CD14-positive monocyte (primary cell): Measurements from ENCODE around the gene TTC19. TPM values are rescaled to one million over a fixed set of nuclear protein-coding genes. Genes with fewer than 3 reads are reported as not detected.

Source experiments
- DNase-seq, 3 donors: peaks; one replicate each; pipeline ENCODE4 v3.0.0-alpha.2; 2011 to 2022
- H2AFZ ChIP-seq: 2 replicates; pipeline ENCODE4 v1.6.0; 2012; ENCODE audit warnings: mild to moderate bottlenecking, low read depth, low read length, inconsistent platforms; ENCODE audit not compliant: insufficient read depth, poor library complexity, severe bottlenecking
- H3K27ac ChIP-seq, 2 donors: 1 replicate in 1 of 2; 2 replicates in 1 of 2; pipeline ENCODE4 v1.5.1; 2012 to 2013; ENCODE audit warnings: low read length in 2 of 2, control low read depth in 1 of 2, inconsistent platforms in 1 of 2, low read depth in 1 of 2, mild to moderate bottlenecking in 1 of 2
- H3K27me3 ChIP-seq, 2 donors: one replicate each; pipeline versions ENCODE4 v1.6.0 to v1.6.1; 2011 to 2013; ENCODE audit warnings: low read length in 2 of 2; ENCODE audit not compliant: control insufficient read depth in 2 of 2, insufficient read depth in 2 of 2
- H3K36me3 ChIP-seq, 2 donors: replicated peaks in 1 of 2; 1 replicate in 1 of 2; 2 replicates in 1 of 2; pipeline versions ENCODE4 v1.5.1 to v1.6.1; 2012 to 2013; ENCODE audit warnings: low read length in 2 of 2, control low read depth in 1 of 2, inconsistent platforms in 1 of 2, mild to moderate bottlenecking in 1 of 2; ENCODE audit not compliant: insufficient read depth in 2 of 2, control insufficient read depth in 1 of 2
- H3K4me1 ChIP-seq, 2 donors: 1 replicate in 1 of 2; 2 replicates in 1 of 2; pipeline versions ENCODE4 v1.5.1 to v1.6.1; 2012 to 2013; ENCODE audit warnings: low read length in 2 of 2, control low read depth in 1 of 2, inconsistent platforms in 1 of 2, mild to moderate bottlenecking in 1 of 2, moderate library complexity in 1 of 2; ENCODE audit not compliant: insufficient read depth in 2 of 2, control insufficient read depth in 1 of 2
- H3K4me2 ChIP-seq: replicated peaks from 2 replicates; pipeline ENCODE3; 2012; ENCODE audit warnings: low read length, moderate library complexity, mild to moderate bottlenecking; ENCODE audit not compliant: poor library complexity, severe bottlenecking; ENCODE audit errors: extremely low read depth
- H3K4me3 ChIP-seq, 3 experiments: fragments of 200-600 bp in 1 of 3; sonication (generic) in 1 of 3; replicated peaks in 1 of 3; 1 replicate in 2 of 3; 2 replicates in 1 of 3; pipeline ENCODE4 v1.5.1; 2011 to 2013; ENCODE audit warnings: low read length in 3 of 3, mild to moderate bottlenecking in 3 of 3, control low read depth in 2 of 3, low read depth in 2 of 3, inconsistent platforms in 1 of 3, moderate library complexity in 1 of 3
- H3K79me2 ChIP-seq: 2 replicates; pipeline ENCODE4 v1.6.0; 2012; ENCODE audit warnings: mild to moderate bottlenecking, control low read depth, inconsistent platforms, low read length, moderate library complexity; ENCODE audit not compliant: insufficient read depth
- H3K9ac ChIP-seq: 2 replicates; pipeline ENCODE4 v1.6.0; 2017; ENCODE audit warnings: low read length, mild to moderate bottlenecking; ENCODE audit not compliant: insufficient read depth, poor library complexity, severe bottlenecking
- H3K9me3 ChIP-seq, 2 donors: replicated peaks in 1 of 2; 1 replicate in 1 of 2; 2 replicates in 1 of 2; pipeline versions ENCODE4 v1.5.1 to v1.6.1; 2012 to 2013; ENCODE audit warnings: low read length in 2 of 2, control low read depth in 1 of 2; ENCODE audit not compliant: control insufficient read depth in 1 of 2, insufficient read depth in 1 of 2
- H4K20me1 ChIP-seq: 2 replicates; pipeline ENCODE4 v1.6.0; 2012; ENCODE audit warnings: mild to moderate bottlenecking, low read length, control low read depth, moderate library complexity; ENCODE audit not compliant: insufficient read depth
- H3K27ac Mint-ChIP-seq, 7 donors: one replicate each; pipeline ENCODE4 v1.8.0; 2020; ENCODE audit warnings: mild to moderate bottlenecking in 7 of 7, mixed read lengths in 7 of 7, moderate library complexity in 6 of 7, inconsistent platforms in 2 of 7
- H3K27me3 Mint-ChIP-seq, 3 donors: one replicate each; pipeline ENCODE4 v1.8.0; 2021 to 2022; ENCODE audit warnings: low read depth in 3 of 3, mild to moderate bottlenecking in 3 of 3, mixed read lengths in 3 of 3, moderate library complexity in 3 of 3, inconsistent platforms in 1 of 3
- H3K36me3 Mint-ChIP-seq, 2 donors: one replicate each; pipeline ENCODE4 v1.8.0; 2020; ENCODE audit warnings: mixed read lengths in 2 of 2, inconsistent platforms in 1 of 2, mild to moderate bottlenecking in 1 of 2
- H3K4me1 Mint-ChIP-seq: one replicate; pipeline ENCODE4 v1.8.0; 2020; ENCODE audit warnings: mild to moderate bottlenecking, mixed read lengths
- H3K4me3 Mint-ChIP-seq, 2 donors: one replicate each; pipeline ENCODE4 v1.8.0; 2020; ENCODE audit warnings: mild to moderate bottlenecking in 2 of 2, mixed read lengths in 2 of 2, moderate library complexity in 1 of 2
- H3K9me3 Mint-ChIP-seq, 7 donors: one replicate each; pipeline ENCODE4 v1.8.0; 2020 to 2022; ENCODE audit warnings: mixed read lengths in 7 of 7, mild to moderate bottlenecking in 6 of 7, moderate library complexity in 6 of 7, inconsistent platforms in 2 of 7
- WGBS: methylation state at CpG from one replicate; pipeline ENCODE4 v1.1.5; 2013; ENCODE audit warnings: missing lambda C conversion rate; ENCODE audit not compliant: insufficient coverage; 5-methylcytosine and 5-hydroxymethylcytosine counted together
- intact Hi-C, 2 donors: fragments of 100-400 bp; cut with micrococcal nuclease; formaldehyde crosslinking; loops; one replicate each; pipeline versions ENCODE4 v1.15.0 to v1.15.1; 2023
- polyA plus RNA-seq, 3 donors: library from polyadenylated mRNA; depleted of rRNA in 1 of 3; unstranded in 2 of 3; stranded (reverse) in 1 of 3; fragments of 300-500 nt in 2 of 3; fragments of >200 nt in 1 of 3; fragmentation: Illumina TruSeq in 2 of 3; gene quantifications; 1 replicate in 2 of 3; 2 replicates in 1 of 3; pipeline ENCODE4 v1.2.3, GENCODE V29; 2012 to 2021
- TF ChIP-seq, protein P1 (sequence below): fragments of 200-600 bp; IDR thresholded peaks from one replicate; pipeline ENCODE4 v1.8.0; 2022; ENCODE audit warnings: antibody characterized with exemption, mild to moderate bottlenecking

TTC19 gene
- polyA plus RNA-seq, 3 donors: 7.6 to 22.2 (median 20.6) TPM

DNA sequence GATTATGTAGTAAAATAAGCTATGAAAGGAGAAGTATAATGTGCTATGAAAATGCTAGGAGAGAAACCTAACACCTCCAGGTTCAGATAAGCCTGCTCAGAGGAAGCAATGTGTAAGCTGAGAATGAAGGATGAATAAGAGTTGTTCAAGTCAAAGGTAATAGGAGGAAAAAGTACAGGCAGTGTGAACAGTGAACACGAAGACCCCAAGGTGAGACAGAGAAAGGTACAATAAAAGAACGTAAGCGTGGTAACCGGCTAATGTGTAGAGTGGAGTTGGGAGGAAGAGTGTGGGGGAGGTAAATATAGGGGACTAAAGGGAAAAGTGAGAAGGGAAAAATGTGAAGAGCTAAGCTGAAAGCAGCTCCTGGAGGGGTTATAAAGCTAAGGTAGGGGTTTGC, 74.2 kb downstream of the TTC19 start:
- Histone ChIP-seq H2AFZ (no peak overlapping the region), H3K27ac (no peak overlapping the region), H3K27me3 (no peaks in the 10 kb centered on the region), H3K36me3 (peaks cover 88 to 96% of the 10 kb centered on the region in 2 donors), H3K79me2 (no peaks in the 10 kb centered on the region), H3K9me3 (no peaks in the 10 kb centered on the region), H3K4me2 (no peak overlapping the region), H3K4me3 (no peak overlapping the region), H4K20me1 (no peaks in the 10 kb centered on the region), H3K4me1 (no peaks in the 10 kb centered on the region), H3K9ac (no peak overlapping the region)
- Mint-ChIP-seq H3K27ac (peak overlapping the region in 1 of 7 donors; percentile 4), H3K27me3 (no peaks in the 10 kb centered on the region), H3K9me3 (peaks cover 0 to 1% (median 0%) of the 10 kb centered on the region in 7 donors), H3K4me3 (no peak overlapping the region), H3K36me3 (peaks cover 83 to 88% of the 10 kb centered on the region in 2 donors), H3K4me1 (no peaks in the 10 kb centered on the region)
- TF ChIP-seq, protein P1, sequence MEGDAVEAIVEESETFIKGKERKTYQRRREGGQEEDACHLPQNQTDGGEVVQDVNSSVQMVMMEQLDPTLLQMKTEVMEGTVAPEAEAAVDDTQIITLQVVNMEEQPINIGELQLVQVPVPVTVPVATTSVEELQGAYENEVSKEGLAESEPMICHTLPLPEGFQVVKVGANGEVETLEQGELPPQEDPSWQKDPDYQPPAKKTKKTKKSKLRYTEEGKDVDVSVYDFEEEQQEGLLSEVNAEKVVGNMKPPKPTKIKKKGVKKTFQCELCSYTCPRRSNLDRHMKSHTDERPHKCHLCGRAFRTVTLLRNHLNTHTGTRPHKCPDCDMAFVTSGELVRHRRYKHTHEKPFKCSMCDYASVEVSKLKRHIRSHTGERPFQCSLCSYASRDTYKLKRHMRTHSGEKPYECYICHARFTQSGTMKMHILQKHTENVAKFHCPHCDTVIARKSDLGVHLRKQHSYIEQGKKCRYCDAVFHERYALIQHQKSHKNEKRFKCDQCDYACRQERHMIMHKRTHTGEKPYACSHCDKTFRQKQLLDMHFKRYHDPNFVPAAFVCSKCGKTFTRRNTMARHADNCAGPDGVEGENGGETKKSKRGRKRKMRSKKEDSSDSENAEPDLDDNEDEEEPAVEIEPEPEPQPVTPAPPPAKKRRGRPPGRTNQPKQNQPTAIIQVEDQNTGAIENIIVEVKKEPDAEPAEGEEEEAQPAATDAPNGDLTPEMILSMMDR: no peak
- 100% methylated on average over 4 of the region's 4 CpGs for WGBS
- no peak for DNase-seq
- intact Hi-C loops: no loop called here

DNA sequence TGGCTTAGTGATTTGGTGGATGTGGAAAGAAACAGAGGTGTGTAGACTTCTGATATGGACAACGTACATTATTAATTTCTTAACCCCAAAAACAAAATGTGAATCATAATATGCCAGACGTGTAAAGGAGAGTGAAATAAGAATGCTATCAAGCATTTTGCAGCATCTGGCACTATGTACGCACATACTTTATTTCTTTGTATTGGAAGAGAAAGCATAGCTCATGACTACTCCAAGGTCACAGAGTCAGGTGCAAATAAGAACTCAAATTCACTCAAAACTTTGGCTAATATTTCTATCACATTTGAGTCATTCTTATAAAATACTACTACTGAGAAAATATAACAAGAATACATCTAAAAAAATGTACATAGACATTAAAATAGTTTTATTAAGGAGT, 74.8 kb downstream of the TTC19 start:
- WGBS: no CpG with 5 or more reads among the region's 3 CpGs
- Mint-ChIP-seq H3K27me3 (no peaks in the 10 kb centered on the region), H3K4me1 (no peaks in the 10 kb centered on the region), H3K36me3 (peaks cover 83 to 88% of the 10 kb centered on the region in 2 donors), H3K9me3 (peaks cover 0 to 1% (median 0%) of the 10 kb centered on the region in 7 donors), H3K27ac (no peak overlapping the region), H3K4me3 (no peak overlapping the region)
- Histone ChIP-seq H4K20me1 (no peaks in the 10 kb centered on the region), H3K9ac (no peak overlapping the region), H3K4me2 (no peak overlapping the region), H3K9me3 (no peaks in the 10 kb centered on the region), H2AFZ (no peak overlapping the region), H3K4me1 (no peaks in the 10 kb centered on the region), H3K36me3 (peaks cover 90 to 96% of the 10 kb centered on the region in 2 donors), H3K27me3 (no peaks in the 10 kb centered on the region), H3K79me2 (no peaks in the 10 kb centered on the region), H3K27ac (no peak overlapping the region), H3K4me3 (no peak overlapping the region)
- intact Hi-C loops: no loop called here
- TF ChIP-seq, protein P1: no peak
- DNase-seq: no peak
